Fibroblast of skin of abdomen (primary cell): ENCODE measurements around the gene HPD.

ENCODE experiments used
- DNase-seq: peaks from one replicate; pipeline ENCODE4 v3.0.0-alpha.2; 2013

HPD gene

DNA sequence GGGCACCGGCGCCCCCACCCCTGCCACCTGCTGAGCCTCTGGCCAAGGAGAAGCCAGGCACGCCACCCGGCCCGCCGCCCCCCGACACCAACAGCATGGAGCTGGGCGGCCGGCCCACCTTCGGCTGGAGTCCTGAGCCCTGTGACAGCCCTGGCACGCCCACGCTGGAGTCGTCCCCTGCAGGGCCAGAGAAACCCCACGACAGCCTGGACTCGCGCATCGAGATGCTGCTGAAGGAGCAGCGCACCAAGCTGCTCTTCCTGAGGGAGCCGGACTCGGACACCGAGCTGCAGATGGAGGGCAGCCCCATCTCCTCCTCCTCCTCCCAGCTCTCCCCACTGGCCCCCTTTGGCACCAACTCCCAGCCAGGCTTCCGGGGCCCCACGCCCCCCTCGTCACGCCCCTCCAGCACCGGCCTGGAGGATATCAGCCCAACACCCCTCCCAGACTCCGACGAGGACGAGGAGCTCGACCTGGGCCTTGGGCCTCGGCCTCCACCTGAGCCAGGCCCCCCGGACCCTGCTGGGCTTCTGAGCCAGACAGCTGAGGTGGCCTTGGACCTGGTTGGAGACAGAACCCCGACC, 48.3 kb downstream of the HPD start:
- no peak for DNase-seq

GRCh38 chr12:121809712-121810116, 48.9 kb downstream of the HPD start:
- no peak for DNase-seq

DNA sequence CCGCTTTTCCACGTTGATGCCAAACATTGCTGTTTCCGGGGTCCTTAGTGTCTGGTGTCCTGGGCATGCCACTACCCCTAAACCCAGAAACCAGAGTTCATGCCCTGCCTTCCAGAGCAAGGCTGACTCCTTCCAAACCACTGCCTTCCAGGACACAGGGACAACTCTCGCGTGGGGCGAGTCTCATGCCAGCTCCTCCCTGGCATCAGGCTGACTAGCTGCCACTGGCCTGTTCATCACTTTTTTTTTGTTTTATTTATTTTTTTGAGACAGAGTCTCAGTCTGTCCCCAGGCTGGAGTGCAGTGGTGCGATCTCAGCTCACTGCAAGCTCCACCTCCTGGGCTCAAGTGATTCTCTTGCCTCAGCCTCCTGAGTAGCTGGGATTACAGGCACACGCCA, 50.0 kb downstream of the HPD start:
- no peak for DNase-seq

GRCh38 chr12:121807642-121808347, 50.9 kb downstream of the HPD start:
- DNase-seq: no peak

GRCh38 chr12:121806546-121807423, 51.9 kb downstream of the HPD start:
- no peak for DNase-seq

- DNase-seq: no peak
These were observed 52.6 kb downstream of the HPD start for GRCh38 chr12:121806009-121806545.

DNA sequence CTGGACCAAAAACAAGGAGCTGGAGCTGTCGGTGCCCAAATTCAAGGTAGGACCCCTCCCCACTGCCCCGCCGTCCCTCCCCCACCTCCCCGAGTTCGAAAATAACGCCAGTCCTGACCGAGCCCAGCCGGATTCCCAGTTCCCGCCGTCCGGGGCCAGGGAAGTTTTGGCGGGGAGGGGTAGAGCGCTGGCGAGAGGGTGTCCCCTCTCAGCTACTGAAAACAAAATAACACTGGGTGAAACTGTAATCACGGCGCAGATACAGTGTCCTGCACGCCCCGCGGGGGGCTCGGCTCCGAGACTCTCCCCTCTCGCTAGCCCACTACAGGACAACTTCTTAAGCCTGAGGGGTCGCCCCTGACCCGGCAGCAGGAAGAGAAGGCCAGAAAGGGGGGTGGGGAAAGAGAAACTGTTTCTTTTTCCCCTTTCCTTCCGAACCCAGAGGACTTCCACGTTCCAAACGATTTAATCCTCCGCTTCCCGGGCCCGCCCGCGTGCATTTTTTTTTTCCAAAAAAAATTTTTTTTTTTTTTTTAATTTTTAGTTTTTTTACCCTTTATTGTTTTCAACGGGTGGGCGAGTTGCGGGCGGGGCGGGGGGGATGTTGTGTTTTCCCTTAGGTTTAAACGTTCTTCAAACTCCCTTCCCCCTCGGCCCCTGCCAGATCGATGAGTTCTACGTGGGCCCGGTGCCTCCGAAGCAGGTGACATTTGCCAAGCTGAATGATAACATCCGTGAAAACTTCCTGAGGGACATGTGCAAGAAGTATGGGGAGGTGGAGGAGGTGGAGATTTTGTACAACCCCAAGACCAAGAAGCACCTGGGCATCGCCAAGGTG, 53.3 kb downstream of the HPD start:
- no peak for DNase-seq

GRCh38 chr12:121804417-121805111, 54.1 kb downstream of the HPD start:
- no peak for DNase-seq

DNA sequence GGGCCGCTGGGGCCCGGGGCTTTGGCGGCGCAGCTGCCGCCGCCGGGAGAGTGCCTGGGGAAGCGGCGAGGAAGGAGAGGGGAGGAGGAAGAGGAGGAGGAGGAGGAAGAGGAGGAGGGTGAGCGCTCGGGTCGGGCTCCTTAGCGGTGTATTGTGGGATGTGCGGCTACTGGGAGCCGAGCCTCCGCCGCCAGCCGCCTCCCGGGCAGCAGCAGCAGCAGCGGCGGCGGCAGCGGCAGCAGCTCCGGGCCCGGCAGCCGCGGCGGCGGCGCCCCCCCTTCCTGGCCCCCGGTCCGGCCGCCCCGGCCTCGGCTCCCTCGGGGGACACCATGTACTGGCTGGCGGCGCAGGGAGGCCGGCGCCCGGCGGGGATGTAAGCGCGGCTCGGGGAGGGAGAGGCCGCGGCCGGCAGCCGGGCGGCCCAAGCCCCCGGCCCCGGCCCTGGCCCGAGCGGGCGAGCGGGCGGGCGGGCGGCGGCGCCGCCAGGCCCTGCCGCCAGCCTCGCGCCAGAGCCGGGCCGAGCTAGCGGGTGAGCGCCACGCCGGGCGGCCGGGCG, 54.7 kb downstream of the HPD start, which contains the start of gene SETD1B:
TSS of gene SETD1B (plus strand) at position 149 of the 556 bp plus-strand sequence. CDS start 729 bp downstream, outside the sequence.
- peak; percentile 74 for DNase-seq

GRCh38 chr12:121802843-121803698, 55.6 kb downstream of the HPD start:
- DNase-seq: peak; percentile 98

- no peak for DNase-seq
These were observed 56.2 kb downstream of the HPD start for GRCh38 chr12:121802485-121802842.

- DNase-seq: peak; percentile 58
These were observed 56.8 kb downstream of the HPD start for GRCh38 chr12:121801595-121802484.

DNA sequence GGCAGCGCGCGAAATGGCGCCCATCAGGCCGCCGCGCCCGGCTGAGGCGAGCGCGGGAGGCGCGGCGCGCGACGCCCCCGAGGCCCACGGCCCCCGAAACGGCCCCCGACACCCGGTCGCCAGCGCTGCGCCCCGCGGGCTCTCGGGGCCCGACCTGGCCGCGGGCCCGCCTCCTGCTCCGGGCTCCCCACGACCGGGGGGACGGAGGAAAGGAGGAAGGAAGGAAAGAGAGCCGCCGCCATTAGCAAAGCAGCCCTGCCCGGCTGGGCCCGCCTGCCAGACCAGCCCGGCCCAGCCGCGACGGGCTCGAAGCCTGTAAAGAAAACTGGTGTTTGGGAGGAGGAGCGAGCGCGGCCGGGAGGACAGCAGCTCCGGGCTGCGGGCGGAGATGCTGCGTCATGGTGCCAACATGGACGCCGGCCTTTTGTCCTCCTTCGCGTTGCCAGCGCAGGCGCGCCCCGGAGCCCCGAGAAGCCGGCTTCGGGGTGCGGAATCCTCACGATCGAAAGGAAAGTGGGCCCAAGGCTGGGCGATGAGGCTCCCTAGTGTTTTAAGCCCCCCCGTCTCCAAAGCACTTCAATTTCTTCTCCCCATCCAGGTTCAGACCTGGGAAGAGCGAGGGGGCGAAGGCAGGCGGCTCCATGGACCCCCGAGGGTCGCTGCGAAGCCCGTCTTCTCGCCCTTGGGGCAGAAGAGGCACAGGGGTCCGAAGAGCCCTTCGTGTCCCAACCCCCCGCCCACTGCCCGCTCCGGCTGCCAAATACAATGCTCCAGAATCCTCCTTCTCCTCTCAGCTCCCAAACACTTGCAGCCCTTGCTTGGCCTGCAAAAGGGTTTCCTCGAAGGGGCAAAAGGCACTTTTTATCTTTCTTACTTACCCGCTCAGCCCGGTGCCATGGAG, 57.7 kb downstream of the HPD start:
- peak; percentile 86 for DNase-seq

DNA sequence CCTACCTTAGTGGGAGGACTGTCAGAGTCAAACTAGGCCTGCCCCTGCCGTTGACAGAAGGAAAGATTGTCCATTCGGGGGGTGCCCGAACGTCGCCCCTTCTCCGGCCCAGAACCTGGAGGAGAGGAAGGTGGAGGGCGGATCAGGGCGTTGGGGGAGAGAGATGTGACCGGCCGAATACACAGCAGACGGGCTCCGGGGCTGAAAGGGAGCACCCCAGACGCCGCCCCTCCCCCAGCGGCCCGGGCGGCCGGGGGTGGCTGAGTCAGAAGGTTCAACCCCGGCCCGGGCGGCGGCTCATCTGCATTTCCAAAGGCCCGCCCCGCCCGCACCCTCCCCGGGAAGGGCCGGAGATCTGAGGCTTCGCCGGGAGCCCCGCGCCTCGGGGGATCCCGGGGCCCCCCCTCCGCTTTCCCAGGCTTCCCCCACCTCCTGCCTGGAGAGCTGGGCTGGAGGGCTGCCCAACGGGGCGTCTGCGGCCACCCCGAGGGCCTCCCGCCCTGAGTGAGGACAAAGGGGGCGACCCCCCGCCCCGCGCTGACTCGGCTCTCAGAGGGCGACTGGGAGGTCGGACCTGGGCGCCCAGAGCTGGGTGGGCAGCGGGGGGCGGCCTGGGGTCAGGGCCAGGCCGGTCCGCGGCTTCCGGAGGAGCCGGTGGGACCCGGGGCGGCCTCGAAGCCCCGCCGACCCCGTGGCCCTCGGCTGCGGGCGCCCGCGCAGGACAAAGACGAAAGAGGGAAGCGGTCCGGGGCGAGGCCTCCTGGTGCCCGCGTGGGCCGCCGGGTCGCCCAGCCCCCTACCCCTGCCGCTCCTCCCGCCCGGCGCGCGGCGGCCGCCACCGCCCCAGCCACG, 58.6 kb downstream of the HPD start:
- peak; percentile 96 for DNase-seq

DNA sequence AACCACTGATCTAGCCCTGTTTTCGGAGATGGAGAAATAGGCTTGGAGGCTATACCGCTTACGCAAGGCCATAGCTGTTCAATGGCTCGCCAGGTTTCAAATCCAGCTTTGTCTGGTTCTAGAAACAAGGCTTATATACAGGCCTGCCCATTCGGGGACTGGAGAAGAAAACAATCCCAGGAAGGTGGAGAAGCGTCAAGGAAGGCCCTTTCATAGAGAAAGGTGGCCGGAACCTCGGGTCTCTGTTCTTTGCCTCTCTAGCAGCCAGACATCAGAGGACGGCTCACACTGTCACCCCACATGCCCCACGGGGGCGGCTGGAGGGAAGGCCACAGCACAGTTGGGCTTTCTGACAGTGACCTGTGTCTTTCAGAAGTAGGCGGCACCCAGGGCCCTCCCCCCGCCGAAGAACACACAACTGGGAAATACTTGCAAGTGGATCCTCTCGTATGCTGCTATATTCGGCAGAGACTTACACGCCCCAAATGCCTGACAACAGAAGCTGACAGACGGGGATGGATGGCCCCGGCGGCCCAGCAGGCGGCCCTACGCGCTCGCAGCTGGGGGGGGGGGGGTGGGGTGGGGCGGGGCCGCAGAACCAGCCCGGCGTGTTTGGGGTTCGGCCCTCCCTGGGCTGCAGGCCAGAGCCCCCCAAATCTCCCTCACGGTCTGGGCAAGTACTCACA, 59.4 kb downstream of the HPD start:
- DNase-seq: peak; percentile 89

DNA sequence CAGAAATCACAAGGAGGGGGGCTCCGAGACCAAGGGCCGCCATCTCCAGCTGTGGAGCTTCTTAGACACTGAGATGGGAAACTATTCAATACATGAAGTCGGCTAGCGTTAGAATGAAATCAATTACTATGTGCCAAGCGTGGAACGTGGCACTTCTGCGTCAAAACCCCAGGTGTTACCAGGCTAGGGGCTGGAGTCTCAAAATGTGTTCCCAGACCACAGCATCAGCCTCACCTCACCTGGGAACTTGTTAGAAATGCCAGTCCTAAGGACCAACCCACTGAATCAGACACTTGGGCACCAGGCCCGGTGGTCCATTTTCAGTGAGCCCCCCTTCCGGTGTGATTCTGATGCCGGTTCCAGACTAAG, 59.9 kb downstream of the HPD start:
- no peak for DNase-seq
